DOHH2 (cell line): ENCODE data around the gene SPATA2.

Experiments used
- H3F3A ChIP-seq: fragments of 200-600 bp; sonication (generic), shearing (Covaris generic); 2 replicates; pipeline ENCODE4 v1.6.0; 2016; ENCODE audit warnings: antibody characterized with exemption, mild to moderate bottlenecking; ENCODE audit not compliant: control insufficient read depth, insufficient read depth
- H3K27ac ChIP-seq: fragments of 200-600 bp; sonication (generic); 2 replicates; pipeline ENCODE4 v1.5.1; 2014; ENCODE audit warnings: low read depth, mild to moderate bottlenecking, low read length, moderate library complexity
- H3K27me3 ChIP-seq: fragments of 200-600 bp; sonication (generic); 2 replicates; pipeline ENCODE4 v1.6.1; 2014; ENCODE audit warnings: mild to moderate bottlenecking, low read length, mixed read lengths; ENCODE audit not compliant: control insufficient read depth
- H3K36me3 ChIP-seq: fragments of 200-600 bp; sonication (generic); 2 replicates; pipeline ENCODE4 v1.6.1; 2014; ENCODE audit warnings: mild to moderate bottlenecking, low read length, moderate library complexity, mixed read lengths; ENCODE audit not compliant: control insufficient read depth
- H3K4me1 ChIP-seq: fragments of 200-600 bp; sonication (generic); 2 replicates; pipeline ENCODE4 v1.6.1; 2014; ENCODE audit warnings: mild to moderate bottlenecking, low read length, mixed read lengths; ENCODE audit not compliant: control insufficient read depth
- H3K4me2 ChIP-seq: fragments of 200-600 bp; sonication (generic); 2 replicates; pipeline ENCODE4 v1.6.0; 2014; ENCODE audit warnings: mild to moderate bottlenecking, low read length, moderate library complexity
- H3K4me3 ChIP-seq: fragments of 200-600 bp; sonication (generic); 2 replicates; pipeline ENCODE4 v1.5.1; 2014; ENCODE audit warnings: mild to moderate bottlenecking, low read length, mixed read lengths
- H3K79me2 ChIP-seq: fragments of 200-600 bp; sonication (generic); 2 replicates; pipeline ENCODE4 v1.6.1; 2014; ENCODE audit warnings: mild to moderate bottlenecking, low read length, mixed read lengths; ENCODE audit not compliant: control insufficient read depth
- H3K9me2 ChIP-seq: fragments of 200-600 bp; sonication (generic); replicated peaks from 2 replicates; pipeline ENCODE4 v1.6.1; 2014; ENCODE audit warnings: mild to moderate bottlenecking, low read length, mixed read lengths; ENCODE audit not compliant: control insufficient read depth
- H3K9me3 ChIP-seq: fragments of 200-600 bp; sonication (generic); 2 replicates; pipeline ENCODE4 v1.6.1; 2014; ENCODE audit warnings: antibody characterized with exemption, low read length, mixed read lengths; ENCODE audit not compliant: control insufficient read depth, insufficient read depth
- H4K20me1 ChIP-seq: fragments of 200-600 bp; sonication (generic); 2 replicates; pipeline ENCODE4 v1.6.0; 2014; ENCODE audit warnings: low read depth, mild to moderate bottlenecking, antibody characterized with exemption, low read length, moderate library complexity; ENCODE audit not compliant: control insufficient read depth, insufficient read depth
- EZH2phosphoT487 ChIP-seq: fragments of 200-600 bp; sonication (generic); IDR thresholded peaks from 2 replicates; pipeline ENCODE4 v1.6.1; 2017; ENCODE audit warnings: borderline replicate concordance, mild to moderate bottlenecking, antibody characterized with exemption, low read length, moderate library complexity, mixed read lengths
- TF ChIP-seq, protein P1 (sequence below): fragments of 200-600 bp; sonication (generic); IDR thresholded peaks from one replicate; pipeline ENCODE4 v1.5.1; 2014; ENCODE audit warnings: antibody characterized with exemption, mild to moderate bottlenecking, low read depth, low read length; ENCODE audit not compliant: poor library complexity, severe bottlenecking

The SPATA2 gene

DNA sequence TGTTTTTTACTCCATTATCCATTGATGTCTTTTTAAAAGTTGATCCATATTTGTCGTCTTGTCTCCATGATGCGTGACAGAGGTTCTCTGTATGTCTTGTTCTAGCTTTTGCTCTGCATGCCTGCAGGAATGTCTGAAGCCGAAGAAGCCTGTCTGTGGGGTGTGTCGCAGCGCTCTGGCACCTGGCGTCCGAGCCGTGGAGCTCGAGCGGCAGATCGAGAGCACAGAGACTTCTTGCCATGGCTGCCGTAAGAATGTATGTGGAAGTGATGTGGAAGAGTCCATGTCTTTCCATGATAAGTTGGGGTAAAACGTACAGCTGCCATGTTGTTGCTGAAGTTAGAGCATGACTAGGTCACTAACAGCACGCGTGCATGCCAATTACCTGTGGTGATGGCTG, 26.1 kb upstream of the SPATA2 start:
- H3K4me2 ChIP-seq = no peak overlapping the region
- no peaks in the 10 kb centered on the region for H3K9me2 ChIP-seq
- H3K4me3 ChIP-seq = no peak overlapping the region
- TF ChIP-seq, protein P1, sequence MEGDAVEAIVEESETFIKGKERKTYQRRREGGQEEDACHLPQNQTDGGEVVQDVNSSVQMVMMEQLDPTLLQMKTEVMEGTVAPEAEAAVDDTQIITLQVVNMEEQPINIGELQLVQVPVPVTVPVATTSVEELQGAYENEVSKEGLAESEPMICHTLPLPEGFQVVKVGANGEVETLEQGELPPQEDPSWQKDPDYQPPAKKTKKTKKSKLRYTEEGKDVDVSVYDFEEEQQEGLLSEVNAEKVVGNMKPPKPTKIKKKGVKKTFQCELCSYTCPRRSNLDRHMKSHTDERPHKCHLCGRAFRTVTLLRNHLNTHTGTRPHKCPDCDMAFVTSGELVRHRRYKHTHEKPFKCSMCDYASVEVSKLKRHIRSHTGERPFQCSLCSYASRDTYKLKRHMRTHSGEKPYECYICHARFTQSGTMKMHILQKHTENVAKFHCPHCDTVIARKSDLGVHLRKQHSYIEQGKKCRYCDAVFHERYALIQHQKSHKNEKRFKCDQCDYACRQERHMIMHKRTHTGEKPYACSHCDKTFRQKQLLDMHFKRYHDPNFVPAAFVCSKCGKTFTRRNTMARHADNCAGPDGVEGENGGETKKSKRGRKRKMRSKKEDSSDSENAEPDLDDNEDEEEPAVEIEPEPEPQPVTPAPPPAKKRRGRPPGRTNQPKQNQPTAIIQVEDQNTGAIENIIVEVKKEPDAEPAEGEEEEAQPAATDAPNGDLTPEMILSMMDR = no peak
- no peak for TF ChIP-seq EZH2phosphoT487
- peaks cover 74% of the 10 kb centered on the region for H3K79me2 ChIP-seq
- H3K36me3 ChIP-seq = peaks cover 68% of the 10 kb centered on the region
- no peaks in the 10 kb centered on the region for H3F3A ChIP-seq
- no peaks in the 10 kb centered on the region for H3K9me3 ChIP-seq
- no peak overlapping the region for H3K27ac ChIP-seq
- peaks cover 23% of the 10 kb centered on the region for H3K4me1 ChIP-seq
- no peaks in the 10 kb centered on the region for H3K27me3 ChIP-seq
- H4K20me1 ChIP-seq = peaks cover 7% of the 10 kb centered on the region; the same call in 1 of the 2 replicates

DNA sequence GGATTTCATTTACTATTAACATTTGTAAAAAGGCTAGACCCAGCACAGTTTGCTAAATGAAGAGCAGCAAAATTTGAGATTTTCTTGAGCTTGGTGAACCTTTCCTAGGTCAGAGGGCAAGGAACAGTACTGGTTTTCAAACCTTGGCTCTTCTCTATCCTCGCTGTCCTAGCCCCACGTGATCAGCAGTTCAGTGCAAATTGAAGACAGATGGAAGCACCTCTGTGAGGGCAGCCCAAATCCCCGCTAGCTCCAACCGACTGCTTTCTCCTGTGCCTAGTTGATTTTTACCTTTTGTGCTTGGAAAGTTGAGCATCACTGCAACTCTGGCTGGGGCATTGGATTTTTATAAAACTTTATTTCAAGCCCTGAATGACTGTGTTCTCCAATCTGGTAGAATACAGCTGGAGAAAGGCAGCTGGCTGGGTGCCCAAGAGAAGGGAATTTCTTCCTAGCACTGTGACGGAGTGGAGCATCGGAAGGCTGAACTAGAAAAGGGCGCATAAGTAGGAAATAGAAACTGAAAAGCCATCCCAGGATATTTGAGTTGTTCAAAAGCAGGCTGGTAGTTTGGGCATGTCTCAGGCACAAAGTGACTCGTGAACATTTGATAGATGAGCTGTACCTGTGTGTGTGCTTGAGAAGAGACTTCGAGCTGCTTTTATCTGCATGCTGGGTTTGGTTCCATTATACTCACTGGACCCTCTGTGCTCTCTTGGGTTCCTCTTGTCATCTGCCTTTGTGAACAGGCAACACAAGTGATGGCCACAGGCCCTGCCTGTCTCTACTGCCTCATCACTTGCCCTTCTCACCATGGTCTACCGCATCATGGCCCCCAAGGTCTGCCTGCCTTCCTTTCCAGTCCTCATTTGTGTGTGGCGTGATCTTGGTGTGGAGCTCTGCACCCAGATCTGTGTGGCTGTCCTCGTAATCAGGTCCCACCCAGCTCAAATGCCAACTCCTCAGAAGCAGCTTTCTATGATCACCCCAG, 23.1 kb upstream of the SPATA2 start:
- no peak for TF ChIP-seq EZH2phosphoT487
- TF ChIP-seq, protein P1 = no peak
- no peaks in the 10 kb centered on the region for H3K9me3 ChIP-seq
- H3K9me2 ChIP-seq = no peaks in the 10 kb centered on the region
- H3K36me3 ChIP-seq = peaks cover 46% of the 10 kb centered on the region
- H4K20me1 ChIP-seq = peaks cover 7% of the 10 kb centered on the region; the same call in 1 of the 2 replicates
- peaks cover 14% of the 10 kb centered on the region for H3F3A ChIP-seq
- H3K4me3 ChIP-seq = peak overlapping the region; percentile 89
- peaks cover 71% of the 10 kb centered on the region for H3K79me2 ChIP-seq
- H3K27me3 ChIP-seq = no peaks in the 10 kb centered on the region
- H3K4me1 ChIP-seq = peaks cover 36% of the 10 kb centered on the region
- peak overlapping the region; percentile 91 for H3K4me2 ChIP-seq
- no peak overlapping the region for H3K27ac ChIP-seq

DNA sequence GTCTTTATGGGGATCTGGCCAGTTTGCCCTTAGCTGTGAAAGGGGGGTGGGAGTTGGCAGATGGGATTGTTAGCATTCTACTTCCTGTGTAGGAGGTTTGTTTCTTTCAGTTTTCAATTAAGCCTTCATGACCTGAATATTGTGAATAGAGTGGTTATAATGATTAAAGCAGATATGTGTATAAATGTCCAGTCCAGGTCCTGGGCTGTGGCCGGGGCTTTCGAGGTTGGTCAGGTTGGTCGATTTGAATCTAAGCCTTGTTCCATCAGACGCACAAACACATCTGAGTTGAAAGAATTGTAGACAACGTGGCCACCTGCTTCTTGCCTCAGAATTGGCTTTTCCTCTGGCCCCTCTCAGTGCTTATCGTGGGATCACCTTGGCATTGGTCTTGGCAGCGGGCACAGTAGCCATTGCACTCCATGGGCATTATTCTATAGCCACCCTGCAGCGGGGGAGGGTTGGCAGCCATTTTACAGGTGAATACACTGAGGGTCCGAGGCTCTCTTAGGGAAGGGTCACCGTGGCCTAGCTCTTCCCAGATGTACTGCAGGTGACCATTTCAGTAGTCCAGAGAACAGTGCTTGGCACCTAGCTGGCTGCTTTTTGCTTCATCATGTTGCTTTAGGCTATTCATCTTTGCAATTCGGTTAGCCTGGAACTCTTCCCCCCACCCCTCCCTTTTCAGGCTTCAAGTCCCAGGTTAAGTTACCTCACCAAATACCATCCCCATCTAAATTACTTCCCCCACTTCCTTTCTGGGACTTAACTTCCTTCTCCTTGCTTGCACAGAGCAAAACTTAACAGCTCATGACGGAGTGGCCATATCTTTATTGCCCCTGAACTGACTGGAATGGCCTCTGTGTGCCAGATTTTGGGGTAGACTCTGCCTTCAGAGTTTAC, 21.9 kb upstream of the SPATA2 start:
- no peaks in the 10 kb centered on the region for H3K9me3 ChIP-seq
- H3K9me2 ChIP-seq = no peaks in the 10 kb centered on the region
- peaks cover 36% of the 10 kb centered on the region for H3K4me1 ChIP-seq
- peak overlapping the region; percentile 28 for H3K27ac ChIP-seq
- H3K79me2 ChIP-seq = peaks cover 61% of the 10 kb centered on the region
- H4K20me1 ChIP-seq = peaks cover 7% of the 10 kb centered on the region; the same call in 1 of the 2 replicates
- H3K4me2 ChIP-seq = peak overlapping the region; percentile 91
- H3F3A ChIP-seq = peaks cover 14% of the 10 kb centered on the region
- peak overlapping the region; percentile 89 for H3K4me3 ChIP-seq
- TF ChIP-seq, protein P1 = no peak
- TF ChIP-seq EZH2phosphoT487 = no peak
- H3K27me3 ChIP-seq = no peaks in the 10 kb centered on the region
- peaks cover 36% of the 10 kb centered on the region for H3K36me3 ChIP-seq
